HG02840 (cell line): Measurements from ENCODE around the gene PLK3.
"Not testable (repeated sequence)": the region's sequence is repeated elsewhere in the genome, so short reads cannot be mapped to it uniquely, and the experiment has no call there.

ENCODE experiments used
- ATAC-seq: cut with Tn5 transposase; IDR thresholded peaks from one replicate; pipeline ENCODE4 v1.9.1; 2021; ENCODE audit warnings: mild to moderate bottlenecking, moderate library complexity, moderate number of reproducible peaks; ENCODE audit not compliant: unreplicated experiment, low FRiP score

Gene PLK3

DNA sequence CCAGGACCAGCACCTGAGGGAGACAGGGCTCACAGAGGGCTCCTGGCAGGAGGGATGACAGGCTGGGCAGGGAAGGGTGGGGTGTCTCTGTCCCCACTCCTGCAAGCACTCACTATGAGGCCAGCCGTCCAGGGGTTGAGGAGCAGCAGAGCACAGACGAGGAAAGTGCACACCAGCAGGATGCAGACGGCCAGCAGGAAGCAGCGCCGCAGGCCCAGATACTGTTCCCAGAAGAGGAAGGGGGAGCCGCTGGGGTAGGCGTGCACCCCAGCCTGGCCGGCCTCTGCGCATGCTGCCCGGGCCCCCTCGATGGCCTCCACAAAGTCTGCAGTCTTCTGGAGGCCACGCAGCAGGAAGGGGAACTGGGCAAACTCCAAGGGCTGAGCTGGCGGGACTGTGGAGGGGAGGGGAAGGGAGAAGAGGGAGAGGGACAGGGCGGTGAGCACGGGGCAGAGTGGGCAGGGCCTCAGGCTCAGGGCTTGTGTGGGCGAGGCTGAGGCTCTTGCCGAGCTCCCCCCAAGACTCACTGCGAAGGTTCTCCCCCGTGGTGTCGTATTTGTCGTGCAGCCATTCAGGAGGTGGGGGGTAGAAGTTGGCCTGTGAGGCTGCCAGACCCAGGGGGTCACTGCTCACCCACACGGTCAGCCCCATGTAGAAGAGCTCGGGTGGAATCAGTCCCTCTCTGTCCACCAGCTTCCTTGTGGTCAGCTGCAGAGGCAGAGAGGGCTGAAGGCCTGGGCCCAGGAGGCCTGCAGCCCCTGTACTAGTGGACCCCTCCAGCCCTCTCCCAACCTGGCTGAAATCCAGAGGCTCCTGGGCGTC lies 26.4 kb downstream of the PLK3 start:
- ATAC-seq, result no peak

DNA sequence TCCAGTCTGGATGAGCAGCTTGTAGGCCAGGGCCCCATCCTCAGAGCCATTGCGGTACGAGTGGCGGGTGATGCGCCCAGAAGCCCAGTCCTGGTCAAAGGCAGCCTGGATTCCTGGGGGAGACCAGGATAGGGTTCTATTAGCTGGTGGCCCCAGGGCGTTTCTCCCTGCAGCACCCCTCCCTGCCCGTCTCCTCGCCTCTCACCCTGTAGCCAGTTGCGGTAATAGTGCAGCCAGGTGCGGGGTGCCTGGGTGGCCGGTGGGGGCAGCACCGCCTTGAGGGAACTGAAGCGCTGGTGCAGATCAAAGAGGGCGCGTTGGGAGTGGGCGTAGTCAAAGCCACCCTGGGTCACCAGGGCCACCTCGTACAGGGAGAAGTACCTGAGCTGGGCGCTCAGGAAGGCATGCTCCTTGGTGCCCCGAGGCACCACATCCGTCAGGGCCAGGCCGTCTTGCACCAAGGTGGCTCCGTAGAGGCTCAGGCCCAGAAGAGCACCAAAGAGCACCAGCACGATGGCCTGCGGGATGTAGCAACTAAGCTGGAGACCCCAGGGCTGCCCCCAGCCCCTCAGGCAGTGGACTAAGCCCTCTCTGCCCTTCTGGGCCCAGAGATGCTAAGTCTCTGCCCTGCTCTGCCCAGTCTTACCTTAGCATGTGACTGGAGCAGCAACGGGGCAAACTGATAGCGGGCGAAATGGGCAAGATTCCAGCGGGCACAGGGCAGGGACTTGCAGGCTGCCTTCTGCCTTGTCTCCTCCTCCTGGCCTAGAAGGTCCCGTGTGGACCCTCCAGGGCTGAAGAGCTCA lies 27.2 kb downstream of the PLK3 start:
- ATAC-seq, result no peak

DNA sequence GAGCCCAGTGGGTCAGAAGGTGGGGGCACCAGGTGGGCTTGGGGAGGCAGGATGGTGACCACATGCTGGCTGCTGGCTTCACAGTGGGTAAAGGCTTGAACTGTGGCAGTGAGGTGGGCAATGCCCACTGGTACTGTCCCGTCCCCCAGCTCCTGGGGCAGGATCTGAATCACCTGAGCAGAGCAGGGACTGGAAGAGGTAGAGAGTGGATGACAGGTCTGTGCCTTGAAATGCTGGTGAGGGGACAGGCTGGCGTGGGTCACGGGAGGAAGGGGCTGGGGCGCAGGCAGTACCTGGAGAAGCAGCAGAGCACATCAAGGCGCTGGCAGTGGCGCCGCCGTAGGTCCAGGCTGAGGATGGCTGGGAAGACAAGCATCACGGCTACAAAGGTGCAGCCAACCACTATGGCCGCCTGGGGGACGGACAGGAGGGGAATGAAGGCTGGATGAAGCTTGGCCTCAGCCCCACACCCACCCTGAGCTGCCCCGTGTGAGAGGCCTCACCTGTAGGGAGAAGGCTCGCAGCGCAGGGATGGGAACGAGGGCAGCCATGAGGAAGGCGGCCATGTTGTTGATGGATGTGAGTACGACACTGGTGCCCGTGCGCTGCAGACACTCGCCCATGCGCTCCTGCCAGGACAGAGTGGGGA lies 27.9 kb downstream of the PLK3 start:
- ATAC-seq, result no peak

DNA sequence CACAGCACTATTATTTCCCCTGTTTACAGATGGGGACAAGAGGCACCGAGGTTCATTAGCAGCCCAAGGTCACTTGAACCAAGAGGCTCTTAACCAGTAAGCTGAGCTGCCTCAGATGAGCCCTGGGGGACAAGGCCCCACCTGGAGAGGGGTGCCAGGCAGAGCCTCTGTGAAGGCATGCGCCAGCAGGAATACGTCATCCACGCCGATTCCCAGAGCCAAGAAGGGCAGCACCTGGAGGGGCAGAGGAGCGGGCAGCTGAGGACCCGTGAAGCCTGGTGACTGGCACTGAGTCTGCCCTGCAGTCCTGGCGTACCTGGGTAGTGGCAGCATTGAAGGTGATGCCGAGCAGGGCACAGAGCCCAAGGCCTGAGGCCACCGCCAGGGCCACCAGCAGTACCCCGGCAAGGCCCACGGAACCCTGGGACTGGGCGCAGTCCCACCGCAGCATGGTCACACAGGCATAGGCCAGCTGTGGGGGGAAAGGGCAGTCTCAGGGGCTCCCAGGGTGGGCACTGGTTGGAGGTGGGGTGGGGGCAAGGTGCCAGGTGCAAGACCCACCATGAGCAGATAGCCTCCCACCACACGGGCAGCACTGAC lies 28.8 kb downstream of the PLK3 start:
- no peak for ATAC-seq

DNA sequence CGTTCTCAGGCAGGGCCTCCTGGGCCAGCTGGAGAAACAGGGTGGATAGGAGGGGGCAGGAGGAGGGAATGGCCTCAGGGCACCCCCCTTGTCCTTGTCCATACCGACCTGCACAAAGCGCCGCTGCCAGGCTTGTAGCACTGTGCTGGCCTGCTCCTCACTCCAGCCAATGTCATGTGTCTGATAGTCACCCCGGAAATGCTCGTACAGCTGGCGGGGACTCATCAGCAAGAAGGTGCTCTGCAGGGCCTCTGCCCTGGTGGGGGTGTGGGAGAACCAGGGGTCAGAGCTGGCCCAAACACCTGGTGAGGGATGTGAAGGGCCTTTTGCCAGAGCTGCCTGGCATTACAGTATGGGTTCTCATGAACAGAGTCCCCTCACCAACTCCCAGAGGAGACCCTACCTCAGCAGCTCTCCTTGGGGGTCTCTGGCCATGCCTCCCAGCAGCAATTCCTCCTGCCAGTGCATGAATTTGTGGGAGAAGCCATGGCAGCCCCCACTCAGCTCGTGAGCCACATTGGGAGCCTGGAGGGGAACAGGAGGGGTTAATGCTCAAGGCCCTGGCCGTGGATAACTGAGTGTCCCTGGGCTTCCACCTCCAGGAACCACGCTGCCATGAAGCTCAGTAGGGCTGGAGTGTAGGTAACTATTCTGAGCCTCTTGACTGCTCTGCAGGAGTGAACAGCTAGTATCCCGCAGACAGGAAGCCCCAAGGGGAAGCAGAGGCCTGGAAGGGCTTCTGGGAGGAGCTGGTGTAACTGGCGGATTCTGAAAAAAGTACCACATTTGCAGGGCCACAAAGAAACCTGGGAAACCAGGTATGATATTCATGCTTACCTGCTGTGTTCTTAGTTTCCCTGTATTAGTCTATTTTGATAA lies 29.6 kb downstream of the PLK3 start:
- no peak for ATAC-seq

DNA sequence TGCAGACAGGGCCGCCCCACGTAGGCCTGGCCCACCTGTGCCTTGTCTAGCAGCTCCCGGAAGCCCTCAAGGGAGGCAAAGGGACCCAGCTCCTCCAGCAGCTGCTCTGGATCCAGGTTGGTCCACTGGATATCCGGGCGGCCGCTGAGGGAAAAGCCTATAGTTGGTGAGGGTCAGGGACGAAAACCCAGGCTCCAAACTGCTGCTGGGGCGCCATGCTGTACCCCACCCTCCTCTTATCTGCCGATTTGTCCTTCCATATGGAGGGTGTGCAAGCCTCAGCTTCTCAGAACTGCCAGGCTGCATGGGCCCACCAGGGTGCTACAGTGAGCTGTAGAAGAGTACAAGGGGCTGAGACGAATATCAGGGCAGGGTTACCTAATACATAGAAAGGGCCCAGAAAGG lies 30.7 kb downstream of the PLK3 start:
- no peak for ATAC-seq

DNA sequence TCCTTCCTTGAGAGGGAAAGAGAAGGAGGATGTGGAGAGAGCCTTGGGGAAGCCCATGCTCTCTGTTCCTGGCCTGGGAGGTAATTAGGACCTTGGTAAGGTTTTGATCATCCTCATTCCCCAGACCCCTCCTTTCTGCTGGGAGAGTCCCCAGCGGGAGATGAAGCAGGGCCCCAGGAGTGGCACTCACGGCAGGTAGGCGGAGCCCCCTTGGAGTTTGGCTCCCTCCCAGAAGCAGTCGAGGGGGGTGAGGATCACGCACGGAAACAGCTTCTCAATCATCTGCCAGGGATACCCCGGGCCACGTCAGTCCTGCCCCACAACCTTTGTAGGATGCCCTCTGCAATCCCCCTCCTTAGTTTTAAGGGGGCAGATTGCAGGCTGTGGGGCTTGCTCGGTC lies 31.3 kb downstream of the PLK3 start:
- ATAC-seq, result no peak

DNA sequence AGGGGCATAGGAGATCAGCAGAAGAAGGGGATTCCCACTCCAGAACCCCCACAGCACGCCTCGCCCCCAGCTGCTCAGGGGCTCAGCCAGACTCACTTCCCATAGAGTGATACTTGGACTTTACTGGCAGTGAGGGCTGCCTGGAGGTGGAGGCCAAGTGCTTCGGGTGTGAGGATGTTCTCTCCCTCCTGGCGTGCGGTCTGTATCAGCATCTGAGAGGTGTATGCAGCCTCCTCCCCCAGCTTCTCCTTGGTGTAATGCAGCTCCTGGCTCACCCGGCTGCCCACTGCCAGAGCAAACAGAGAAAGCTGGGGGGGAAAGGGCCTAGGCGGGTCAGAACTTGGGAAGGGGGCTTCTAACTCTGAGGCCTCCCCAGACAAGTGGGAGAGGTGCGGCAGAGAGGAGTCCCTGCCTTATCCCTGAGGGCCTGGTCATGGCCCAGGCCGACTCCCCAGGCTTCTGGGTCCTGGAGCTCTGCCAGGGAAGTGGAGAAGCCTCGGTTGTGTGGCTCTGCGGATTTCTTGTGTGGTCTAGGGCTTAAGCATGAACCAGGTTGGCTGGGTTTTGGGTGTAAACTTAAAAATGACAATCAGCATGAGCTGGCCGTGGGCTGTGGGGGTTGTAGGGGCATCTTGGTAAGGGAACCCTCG lies 32.0 kb downstream of the PLK3 start:
- ATAC-seq, result no peak

DNA sequence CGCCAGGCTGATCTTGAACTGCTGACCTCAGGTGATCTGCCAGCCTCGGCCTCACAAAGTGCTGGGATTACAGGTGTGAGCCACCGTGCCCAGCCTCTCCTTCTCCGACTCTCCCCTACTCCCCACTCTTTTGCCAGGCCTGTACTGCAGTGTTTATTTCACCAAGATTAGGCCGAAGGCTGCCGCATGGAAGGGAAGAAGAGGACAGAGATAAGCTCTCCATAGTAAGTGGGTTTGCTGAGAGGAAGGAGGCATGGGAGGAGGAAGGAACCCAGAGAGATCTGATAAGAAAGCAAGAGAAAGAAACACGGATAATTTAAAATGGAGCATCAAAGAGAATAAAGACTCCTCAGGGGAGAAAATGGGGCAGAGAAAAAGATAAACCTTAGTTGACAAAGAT lies 34.2 kb downstream of the PLK3 start:
- no peak for ATAC-seq

DNA sequence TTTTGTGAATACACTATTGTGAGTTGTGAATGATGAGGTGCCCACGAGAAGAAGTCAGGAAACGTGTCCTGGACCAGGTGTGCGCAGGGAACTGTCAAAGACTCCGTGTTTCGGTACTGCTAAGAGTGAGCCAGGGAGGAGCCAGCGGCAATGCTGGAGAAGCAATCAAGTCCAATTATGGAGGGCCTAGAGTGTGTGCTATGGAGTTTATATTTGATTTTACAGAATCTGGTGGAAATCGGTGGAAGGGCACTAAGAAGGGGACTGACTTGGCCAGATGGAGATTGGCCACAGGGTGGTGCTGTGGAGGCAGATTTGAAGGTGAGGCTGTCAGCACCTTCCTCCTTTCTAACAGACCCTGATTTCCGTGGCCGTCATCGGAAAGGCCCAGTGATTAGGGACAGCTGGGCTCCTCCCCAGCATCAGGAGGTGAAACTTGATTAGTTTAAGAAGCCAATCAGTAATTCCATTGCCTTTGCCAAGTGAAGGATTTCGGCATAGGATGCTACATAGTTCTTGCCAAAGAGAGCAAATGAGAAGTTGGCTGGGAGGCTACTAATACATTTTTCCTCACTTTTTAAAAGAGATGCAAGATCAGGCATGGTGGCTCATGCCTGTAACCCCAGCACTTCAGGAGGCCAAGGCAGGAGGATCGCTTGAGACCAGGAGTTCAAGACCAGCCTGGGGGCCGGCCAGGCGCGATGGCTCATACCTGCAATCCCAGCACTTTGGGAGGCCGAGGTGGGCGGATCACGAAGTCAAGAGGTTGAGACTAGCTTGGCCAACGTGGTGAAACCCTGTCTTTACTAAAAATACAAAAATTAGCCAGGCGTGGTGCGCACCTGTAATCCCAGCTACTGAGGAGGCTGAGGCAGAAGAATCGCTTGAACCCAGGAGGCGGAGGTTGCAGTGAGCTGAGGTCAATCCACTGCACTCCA lies 35.8 kb downstream of the PLK3 start:
- ATAC-seq, result no peak

DNA sequence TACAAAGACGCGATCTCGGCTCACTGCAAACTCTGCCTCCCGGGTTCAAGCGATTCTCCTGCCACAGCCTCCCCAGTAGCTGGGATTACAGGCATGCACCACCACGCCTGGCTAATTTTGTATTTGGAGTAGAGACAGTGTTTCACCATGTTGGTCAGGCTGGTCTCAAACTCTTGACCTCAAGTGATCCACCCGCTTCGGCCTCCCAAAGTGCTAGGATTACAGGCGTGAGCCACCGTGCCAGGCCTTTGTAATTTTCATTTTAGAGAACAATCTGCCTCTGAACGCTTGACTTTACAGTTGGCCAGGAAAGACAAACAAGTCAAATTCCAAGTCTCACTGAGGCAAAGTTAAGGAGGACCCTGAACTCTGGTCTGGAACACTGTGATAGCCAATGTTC lies 38.1 kb downstream of the PLK3 start:
- ATAC-seq, result not testable (repeated sequence)

DNA sequence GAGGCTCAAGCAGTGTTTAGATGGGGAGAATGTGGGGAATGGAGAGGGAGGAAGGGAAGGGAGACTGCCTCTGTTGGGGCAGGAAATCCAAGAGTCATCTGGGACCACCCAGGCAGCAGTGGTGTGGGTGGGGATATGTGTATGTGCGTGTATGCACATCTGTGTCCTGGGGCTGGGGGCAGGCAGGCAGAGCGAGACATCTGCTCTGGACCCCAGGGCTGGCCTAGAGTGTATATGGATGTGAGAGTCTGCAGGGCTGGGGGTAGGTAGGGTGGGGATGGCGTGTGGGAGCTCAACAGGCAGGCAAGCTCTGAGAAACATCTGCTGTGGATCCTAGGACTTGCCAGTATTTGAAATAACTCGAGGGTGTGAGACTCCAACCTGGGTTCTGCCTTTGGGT lies 39.4 kb downstream of the PLK3 start:
- no peak for ATAC-seq

DNA sequence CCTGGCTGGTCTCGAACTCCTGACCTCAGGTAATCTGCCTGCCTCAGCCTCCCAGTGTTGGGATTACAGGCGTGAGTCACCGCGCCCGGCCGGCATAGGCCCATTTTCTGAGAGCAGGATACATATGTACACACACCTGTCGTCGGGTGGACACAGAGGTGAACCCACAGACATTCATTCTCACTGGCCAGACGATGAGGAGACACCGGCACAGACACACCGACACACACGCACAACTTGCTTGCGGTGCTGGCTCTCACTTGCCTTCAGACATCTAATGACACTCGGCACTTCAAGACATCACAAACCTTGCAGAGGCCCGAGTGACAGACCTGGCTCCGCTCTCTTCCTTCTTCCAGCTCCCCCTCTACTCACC lies 42.3 kb downstream of the PLK3 start:
- ATAC-seq, result no peak

DNA sequence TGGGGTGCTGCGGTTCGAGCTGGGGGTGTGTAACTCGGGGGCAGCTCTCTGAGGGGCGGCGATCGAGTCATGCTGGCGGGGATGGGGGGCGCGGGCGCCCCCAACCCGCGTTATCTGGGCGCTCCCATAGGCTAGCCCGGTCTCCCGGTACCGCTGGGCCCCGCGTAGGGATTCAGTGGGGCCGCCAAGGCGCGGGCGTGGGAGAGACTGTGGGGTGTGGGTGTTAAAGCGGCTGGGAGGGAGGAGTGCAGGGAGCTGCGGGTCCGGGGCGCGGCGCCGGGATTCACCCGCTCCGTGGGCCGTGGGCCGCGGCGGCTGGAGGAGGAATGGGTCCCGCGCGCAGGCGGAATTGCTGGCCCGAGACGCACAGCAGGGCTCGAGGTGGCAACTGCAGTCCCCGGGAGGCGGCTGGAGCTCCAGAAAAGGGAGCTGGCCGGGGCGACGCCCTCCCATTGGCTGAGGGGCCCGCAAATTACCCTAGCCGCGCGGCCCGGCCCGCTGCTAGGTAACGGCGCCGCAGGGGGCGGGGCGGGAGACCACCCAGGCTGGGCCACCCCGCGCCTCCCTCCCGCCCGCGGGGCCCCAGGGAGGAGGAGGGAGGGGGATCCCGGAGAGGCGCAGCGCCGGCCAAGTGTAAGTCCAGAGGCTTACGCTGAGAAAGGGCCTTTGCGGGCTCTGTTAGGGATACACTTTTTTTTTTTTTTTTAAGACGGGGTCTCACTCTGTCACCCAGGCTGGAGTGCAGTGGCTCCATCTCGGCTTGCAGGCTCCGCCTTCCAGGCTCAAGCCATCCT lies 42.9 kb downstream of the PLK3 start, which contains the start of gene PTCH2:
Gene PTCH2, minus strand, starts transcription at position 392 of the 794 bp plus-strand sequence. Its CDS starts 321 bp downstream, at position 71.
- ATAC-seq, result no peak

DNA sequence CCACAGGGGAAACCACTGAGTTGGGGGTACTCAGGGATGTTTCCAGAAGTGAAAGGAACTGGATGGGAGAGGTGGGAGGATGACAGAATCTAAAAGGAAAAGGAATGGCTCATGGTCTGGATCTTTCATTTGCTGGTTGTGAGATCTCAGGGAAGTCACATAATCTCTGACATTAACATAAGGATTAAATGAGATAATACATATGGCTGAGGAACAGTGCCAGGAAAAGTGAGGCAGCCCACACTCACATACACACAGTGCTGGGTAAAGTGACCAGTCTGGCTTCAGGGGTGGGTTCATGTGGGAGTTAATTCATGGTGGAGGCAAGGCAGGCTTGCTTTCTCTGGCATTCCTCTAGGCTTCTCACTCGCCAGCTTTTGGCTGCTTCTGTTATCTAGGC lies 46.8 kb downstream of the PLK3 start:
- ATAC-seq, result no peak

DNA sequence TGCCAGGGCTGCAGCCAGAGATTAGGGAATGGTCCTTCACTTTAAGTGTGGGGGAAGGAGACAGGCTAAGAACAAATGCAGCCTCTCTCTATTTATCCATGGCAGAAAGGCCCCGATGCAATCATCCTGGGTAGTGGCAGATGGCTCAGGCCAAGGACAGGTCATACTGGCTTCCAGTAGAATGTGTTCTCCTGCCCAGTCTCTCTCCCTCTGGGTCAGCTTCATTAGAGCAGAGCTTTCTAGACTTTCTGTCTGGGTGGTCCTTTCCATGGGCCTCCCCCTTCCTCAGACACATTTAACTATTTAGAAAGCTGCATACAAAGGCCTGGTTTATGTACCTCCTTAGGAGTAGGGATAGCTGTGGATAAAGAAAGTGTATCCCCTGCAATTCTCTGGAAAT lies 47.7 kb downstream of the PLK3 start:
- no peak for ATAC-seq

DNA sequence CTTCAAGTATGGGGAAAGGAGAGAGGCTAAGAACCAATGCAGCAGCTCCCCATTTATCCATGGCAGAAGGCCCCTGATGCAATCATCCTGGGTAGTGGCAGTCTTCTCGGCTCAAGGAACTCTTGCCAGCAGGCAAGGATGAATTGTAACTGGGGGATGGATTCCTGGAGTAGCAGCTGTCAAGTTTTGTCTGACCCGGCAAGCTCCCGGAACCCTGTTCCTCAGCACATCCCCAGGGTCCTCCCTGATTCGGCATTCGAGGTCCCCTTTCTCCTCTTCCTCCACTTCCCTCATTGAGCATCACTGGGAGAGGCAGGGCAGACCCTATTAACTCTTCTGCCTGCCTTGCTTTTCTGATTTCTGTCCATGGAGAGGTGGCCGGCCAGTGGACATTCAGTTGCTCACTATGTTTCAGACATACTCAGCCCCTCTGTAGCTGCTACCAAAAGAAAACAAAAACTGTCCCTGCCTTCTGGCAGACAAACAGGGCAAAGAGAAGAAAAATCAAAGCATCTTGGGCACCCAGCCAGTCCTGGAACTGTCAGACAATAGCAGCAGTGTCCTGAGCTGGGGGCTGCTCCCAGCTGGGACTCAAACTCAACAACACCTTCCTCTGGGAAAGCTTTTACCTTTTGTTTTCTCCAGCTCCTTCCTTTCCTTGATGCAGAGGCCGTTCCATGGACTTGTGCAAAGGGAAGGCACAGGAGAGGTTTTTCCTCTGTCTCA lies 48.4 kb downstream of the PLK3 start:
- no peak for ATAC-seq
